ENCODE measurements around the gene SLC25A6. TPM values are rescaled to one million over a fixed set of nuclear protein-coding genes. Genes with fewer than 3 reads are reported as not detected.

SLC25A6 gene
- total and polyA plus RNA-seq, 2 donors (not counting 3 experiments of a cell fraction or from before 2014, with no cell fraction given), result 410 to 1,153 TPM

DNA sequence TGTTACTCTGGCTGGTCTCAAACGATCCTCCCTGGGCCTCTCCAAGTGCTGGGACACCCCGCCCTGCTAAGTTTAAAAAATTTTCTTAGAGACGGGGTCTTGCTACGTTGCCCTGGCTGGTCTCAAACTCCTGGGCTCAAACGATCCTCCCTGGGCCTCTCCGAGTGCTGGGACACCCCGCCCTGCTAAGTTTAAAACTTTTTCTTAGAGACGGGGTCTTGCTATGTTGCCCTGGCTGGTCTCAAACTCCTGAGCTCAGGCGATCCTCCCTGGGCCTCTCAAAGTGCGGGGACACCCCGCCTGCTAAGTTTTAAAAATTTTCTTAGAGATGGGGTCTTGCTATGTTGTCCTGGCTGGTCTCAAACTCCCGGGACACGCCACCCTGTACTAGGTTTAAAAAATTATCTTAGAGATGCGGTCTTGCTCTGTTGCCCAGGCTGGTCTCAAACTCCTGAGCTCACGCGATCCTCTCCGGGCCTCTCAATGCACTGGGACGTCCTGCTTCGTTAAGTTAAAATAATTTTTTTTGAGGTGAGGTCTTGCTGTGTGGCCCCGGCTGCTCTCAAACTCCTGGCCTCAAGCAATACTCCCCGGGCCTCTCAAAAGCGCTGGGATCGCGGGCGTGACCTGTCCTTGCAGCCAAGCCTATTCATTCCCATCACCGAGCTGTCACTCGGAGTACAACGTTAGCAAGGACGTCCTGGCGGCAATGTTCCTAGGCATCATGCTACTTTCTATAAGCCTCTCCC is 1.1 kb downstream of the SLC25A6 start:
- Histone ChIP-seq H3K4me2 (ENCODE audit: insufficient read depth, low read length) (peak overlapping the region; percentile 70), H3K9ac (replicated peaks; ENCODE audit: extremely low read depth, insufficient read depth, low read length) (peak overlapping the region; percentile 89), H3K36me3 (ENCODE audit: control insufficient read depth in 2 of 2, extremely low read depth in 1 of 2, insufficient read depth in 2 of 2, low read length in 2 of 2) (peaks cover 23 to 44% of the 10 kb centered on the region in 2 experiments), H3K79me2 (ENCODE audit: control insufficient read depth, insufficient read depth, low read length) (peaks cover 57% of the 10 kb centered on the region), H3K4me3 (replicated peaks in 1 of 3; ENCODE audit: insufficient read depth in 1 of 3, low read depth in 1 of 3, low read length in 3 of 3) (peak overlapping the region; percentile 64 to 100 (median 89)), H3K9me1 (replicated peaks; ENCODE audit: control insufficient read depth, extremely low read depth, insufficient read depth, low read length) (no peaks in the 10 kb centered on the region), H4K20me1 (replicated peaks; ENCODE audit: control insufficient read depth, extremely low read depth, insufficient read depth, low read length) (peaks cover 3% of the 10 kb centered on the region), H3K27me3 (ENCODE audit: control insufficient read depth in 2 of 2, insufficient read depth in 2 of 2, low read length in 2 of 2) (no peaks in the 10 kb centered on the region), H3K9me3 (replicated peaks; ENCODE audit: control insufficient read depth, insufficient read depth, low read length) (no peaks in the 10 kb centered on the region), H2AFZ (ENCODE audit: low read depth, low read length) (no peak overlapping the region), H3K27ac (ENCODE audit: insufficient read depth, low read depth, low read length) (peak overlapping the region; percentile 73), H3K4me1 (ENCODE audit: control insufficient read depth, extremely low read depth, insufficient read depth, low read length) (peaks cover 15% of the 10 kb centered on the region)
- ChIA-PET POLR2A (no interaction called here), CTCF (no interaction called here)
- DNase-seq (ENCODE audit: low read depth, low spot score) (no peak), FAIRE-seq (no peak)
- dilution Hi-C loops (cut with MboI; ENCODE audit: extremely low pct_ligation_motif_present, low sequenced_read_pairs) (no loop called here), intact Hi-C loops (cut with micrococcal nuclease) (loop anchor here (5.0 kb wide), 2 partner anchors 33 to 202 kb away; partner anchors contain the start of gene AKAP17A)
- TF ChIP-seq JUN (IDR thresholded peaks at IDR 0.05; ENCODE audit: borderline replicate concordance, insufficient read depth, insufficient read length, low read depth) (no peak), POLR2AphosphoS5 (IDR thresholded peaks at IDR 0.05; ENCODE audit: insufficient read depth, low read depth, low read length) (peak; percentile 7)
- BruUV-seq (replicated peaks), result no TSS peak

DNA sequence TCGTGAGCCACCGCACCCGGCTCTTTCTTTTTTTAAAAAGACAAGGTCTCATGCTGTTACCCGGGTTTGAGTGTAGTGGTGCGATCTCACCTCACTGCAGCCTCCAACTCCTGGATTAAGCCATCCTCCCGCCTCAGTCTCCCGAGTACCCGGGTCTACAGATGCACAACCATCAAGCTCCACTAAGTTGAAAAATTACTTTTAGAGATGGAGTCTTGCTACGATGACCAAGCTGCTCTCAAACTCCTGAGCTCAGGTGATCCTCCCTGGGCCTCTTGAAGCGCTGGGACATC is 2.0 kb downstream of the SLC25A6 start:
- Histone ChIP-seq H3K79me2 (ENCODE audit: control insufficient read depth, insufficient read depth, low read length) (peaks cover 55% of the 10 kb centered on the region), H3K9ac (replicated peaks; ENCODE audit: extremely low read depth, insufficient read depth, low read length) (no peak overlapping the region), H3K27me3 (ENCODE audit: control insufficient read depth in 2 of 2, insufficient read depth in 2 of 2, low read length in 2 of 2) (no peaks in the 10 kb centered on the region), H3K9me1 (replicated peaks; ENCODE audit: control insufficient read depth, extremely low read depth, insufficient read depth, low read length) (no peaks in the 10 kb centered on the region), H3K4me2 (ENCODE audit: insufficient read depth, low read length) (no peak overlapping the region), H3K4me3 (replicated peaks in 1 of 3; ENCODE audit: insufficient read depth in 1 of 3, low read depth in 1 of 3, low read length in 3 of 3) (no peak overlapping the region), H2AFZ (ENCODE audit: low read depth, low read length) (no peak overlapping the region), H3K4me1 (ENCODE audit: control insufficient read depth, extremely low read depth, insufficient read depth, low read length) (peaks cover 15% of the 10 kb centered on the region), H3K27ac (ENCODE audit: insufficient read depth, low read depth, low read length) (no peak overlapping the region), H4K20me1 (replicated peaks; ENCODE audit: control insufficient read depth, extremely low read depth, insufficient read depth, low read length) (peaks cover 3% of the 10 kb centered on the region), H3K36me3 (ENCODE audit: control insufficient read depth in 2 of 2, extremely low read depth in 1 of 2, insufficient read depth in 2 of 2, low read length in 2 of 2) (peaks cover 31 to 51% of the 10 kb centered on the region in 2 experiments), H3K9me3 (replicated peaks; ENCODE audit: control insufficient read depth, insufficient read depth, low read length) (no peaks in the 10 kb centered on the region)
- no peak for TF ChIP-seq GATA2 (IDR thresholded peaks at IDR 0.05; ENCODE audit: insufficient read depth, insufficient read length, low read depth, low read length)
- TF ChIP-seq, protein P1, sequence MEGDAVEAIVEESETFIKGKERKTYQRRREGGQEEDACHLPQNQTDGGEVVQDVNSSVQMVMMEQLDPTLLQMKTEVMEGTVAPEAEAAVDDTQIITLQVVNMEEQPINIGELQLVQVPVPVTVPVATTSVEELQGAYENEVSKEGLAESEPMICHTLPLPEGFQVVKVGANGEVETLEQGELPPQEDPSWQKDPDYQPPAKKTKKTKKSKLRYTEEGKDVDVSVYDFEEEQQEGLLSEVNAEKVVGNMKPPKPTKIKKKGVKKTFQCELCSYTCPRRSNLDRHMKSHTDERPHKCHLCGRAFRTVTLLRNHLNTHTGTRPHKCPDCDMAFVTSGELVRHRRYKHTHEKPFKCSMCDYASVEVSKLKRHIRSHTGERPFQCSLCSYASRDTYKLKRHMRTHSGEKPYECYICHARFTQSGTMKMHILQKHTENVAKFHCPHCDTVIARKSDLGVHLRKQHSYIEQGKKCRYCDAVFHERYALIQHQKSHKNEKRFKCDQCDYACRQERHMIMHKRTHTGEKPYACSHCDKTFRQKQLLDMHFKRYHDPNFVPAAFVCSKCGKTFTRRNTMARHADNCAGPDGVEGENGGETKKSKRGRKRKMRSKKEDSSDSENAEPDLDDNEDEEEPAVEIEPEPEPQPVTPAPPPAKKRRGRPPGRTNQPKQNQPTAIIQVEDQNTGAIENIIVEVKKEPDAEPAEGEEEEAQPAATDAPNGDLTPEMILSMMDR (IDR thresholded peaks at IDR 0.05; ENCODE audit: extremely low read depth in 1 of 2, insufficient read depth in 1 of 2, low read depth in 1 of 2, low read length in 2 of 2), result no peak
- TF ChIP-seq FOS (IDR thresholded peaks at IDR 0.05; ENCODE audit: borderline replicate concordance, insufficient read depth, low read length), result no peak
- TF ChIP-seq, protein P2, sequence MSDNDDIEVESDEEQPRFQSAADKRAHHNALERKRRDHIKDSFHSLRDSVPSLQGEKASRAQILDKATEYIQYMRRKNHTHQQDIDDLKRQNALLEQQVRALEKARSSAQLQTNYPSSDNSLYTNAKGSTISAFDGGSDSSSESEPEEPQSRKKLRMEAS (IDR thresholded peaks at IDR 0.05; ENCODE audit: insufficient read depth, insufficient read length), result no peak
- no peak for TF ChIP-seq MYC (IDR thresholded peaks at IDR 0.05; ENCODE audit: low read depth, low read length)
- TF ChIP-seq POLR2AphosphoS5 (IDR thresholded peaks at IDR 0.05; ENCODE audit: insufficient read depth, low read depth, low read length), result no peak
- no peak for TF ChIP-seq POLR2A (IDR thresholded peaks at IDR 0.05; ENCODE audit: low read depth, low read length)
- no peak for TF ChIP-seq EZH2 (IDR thresholded peaks at IDR 0.05; ENCODE audit: borderline replicate concordance, low read depth, low read length, severe bottlenecking)
- no peak for TF ChIP-seq JUN (IDR thresholded peaks at IDR 0.05; ENCODE audit: borderline replicate concordance, insufficient read depth, insufficient read length, low read depth)
- dilution Hi-C loops (cut with MboI; ENCODE audit: extremely low pct_ligation_motif_present, low sequenced_read_pairs) (no loop called here), intact Hi-C loops (cut with micrococcal nuclease) (loop anchor here (5.0 kb wide), 2 partner anchors 33 to 202 kb away; partner anchors contain the start of gene AKAP17A)
- no peak for DNase-seq (ENCODE audit: low read depth, low spot score)
- BruUV-seq (replicated peaks), result no TSS peak
- FAIRE-seq, result no peak
- ChIA-PET POLR2A (no interaction called here), CTCF (no interaction called here)

Data from endothelial cell of umbilical vein (primary cell).